Measurements from ENCODE around the gene IKBKG. TPM values are rescaled to one million over a fixed set of nuclear protein-coding genes. Genes with fewer than 3 reads are reported as not detected.

The IKBKG gene
- total and polyA plus RNA-seq, 12 donors, result 11.6 to 27.0 (median 15.1) TPM

GRCh38 chrX:154593201-154593600 is 45.8 kb downstream of the IKBKG start:
- no peak for TF ChIP-seq CTCF (IDR thresholded peaks at IDR 0.05)
- H3K9me3 ChIP-seq, result no peaks in the 10 kb centered on the region
- peaks cover 0 to 9% (median 0%) of the 10 kb centered on the region in 7 donors for H3K27me3 ChIP-seq
- H3K4me1 ChIP-seq, result no peaks in the 10 kb centered on the region
- intact Hi-C loops (cut with DNase I), result no loop called here
- no peak overlapping the region for H3K27ac ChIP-seq
- WGBS, 2 donors, result 85 to 88% methylated on average over 5 of the region's 5 CpGs
- ATAC-seq, result no peak
- DNase-seq, result no peak
- H3K4me3 ChIP-seq, result no peak overlapping the region
- no peaks in the 10 kb centered on the region for H3K36me3 ChIP-seq

GRCh38 chrX:154594491-154594890 is 47.1 kb downstream of the IKBKG start:
- intact Hi-C loops (cut with DNase I), result no loop called here
- 87 to 90% methylated on average over 4 of the region's 4 CpGs for WGBS, 2 donors

GRCh38 chrX:154595559-154596249 is 48.3 kb downstream of the IKBKG start:
- intact Hi-C loops (cut with DNase I), result no loop called here
- H3K4me1 ChIP-seq, result no peaks in the 10 kb centered on the region
- no peak for TF ChIP-seq CTCF (IDR thresholded peaks at IDR 0.05)
- no peaks in the 10 kb centered on the region for H3K36me3 ChIP-seq
- no peak for ATAC-seq
- no peak overlapping the region for H3K4me3 ChIP-seq
- H3K27ac ChIP-seq, result no peak overlapping the region
- H3K27me3 ChIP-seq, result peaks cover 0 to 9% (median 0%) of the 10 kb centered on the region in 7 donors
- no peaks in the 10 kb centered on the region for H3K9me3 ChIP-seq
- 59 to 64% methylated on average over 2 of the region's 2 CpGs for WGBS, 2 donors
- no peak for DNase-seq

More at GRCh38 chrX:154594491-154594890, 47.1 kb downstream of the IKBKG start:
- Histone ChIP-seq H3K9me3 (no peaks in the 10 kb centered on the region), H3K4me3 (no peak overlapping the region), H3K4me1 (no peaks in the 10 kb centered on the region), H3K27me3 (peaks cover 0 to 9% (median 0%) of the 10 kb centered on the region in 7 donors), H3K36me3 (no peaks in the 10 kb centered on the region), H3K27ac (no peak overlapping the region)
- DNase-seq (no peak), ATAC-seq (no peak)
- TF ChIP-seq CTCF (IDR thresholded peaks at IDR 0.05), result no peak

- H3K4me3 ChIP-seq, result no peak overlapping the region
- no peak overlapping the region for H3K27ac ChIP-seq
- no peaks in the 10 kb centered on the region for H3K9me3 ChIP-seq
- peaks cover 0 to 9% (median 0%) of the 10 kb centered on the region in 7 donors for H3K27me3 ChIP-seq
- DNase-seq (no peak), ATAC-seq (no peak)
- H3K36me3 ChIP-seq, result no peaks in the 10 kb centered on the region
- H3K4me1 ChIP-seq, result no peaks in the 10 kb centered on the region
- intact Hi-C loops (cut with DNase I), result no loop called here
- TF ChIP-seq CTCF (IDR thresholded peaks at IDR 0.05), result no peak
- 0 to 22% methylated on average over 3 of the region's 3 CpGs for WGBS, 2 donors
Observed at GRCh38 chrX:154596290-154596929, 49.0 kb downstream of the IKBKG start.

All from heart right ventricle (tissue), 16 donors.